Mammary epithelial cell (primary cell): ENCODE measurements around the gene STYXL2.

ENCODE experiments used
- CTCF ChIP-seq, 2 donors: IDR thresholded peaks in 1 of 2; conservative IDR thresholded peaks in 1 of 2; 2 replicates each; pipeline ENCODE4 v1.5.1; 2011 to 2012; ENCODE audit warnings: inconsistent platforms in 2 of 2, low read length in 2 of 2, mild to moderate bottlenecking in 2 of 2, control low read depth in 1 of 2, low read depth in 1 of 2; ENCODE audit not compliant: insufficient read depth in 1 of 2; ENCODE audit errors: extremely low read depth in 1 of 2
- EZH2 ChIP-seq: IDR thresholded peaks from 2 replicates; pipeline ENCODE4 v1.6.1; 2012; ENCODE audit warnings: low read length, inconsistent platforms, borderline replicate concordance

- TF ChIP-seq CTCF (conservative IDR thresholded peaks at IDR 0.05 in 1 of 2, IDR thresholded peaks at IDR 0.05 in 1 of 2; ENCODE audit: extremely low read depth in 1 of 2, insufficient read depth in 1 of 2, low read depth in 1 of 2, low read length in 2 of 2) = no peak
- TF ChIP-seq EZH2 = no peak
Observed at GRCh38 chr1:167082511-167083027, 11.3 kb upstream of the STYXL2 start.
